ENCODE data around the gene LRRC8B. TPM values are rescaled to one million over a fixed set of nuclear protein-coding genes. Genes with fewer than 3 reads are reported as not detected.
"Not testable (repeated sequence)": the region's sequence is repeated elsewhere in the genome, so short reads cannot be mapped to it uniquely, and the experiment has no call there.

The LRRC8B gene
- total RNA-seq, 5 donors from 2014 or later (not counting 1 experiment from before 2014, with no cell fraction given): 13.3 to 17.6 (median 14.9) TPM

GRCh38 chr1:89502895-89503294 lies 21.7 kb upstream of the LRRC8B start:
- H3K9me3 Mint-ChIP-seq: no peaks in the 10 kb centered on the region
- no CpG with 5 or more reads among the region's 1 CpG for WGBS (ENCODE audit: insufficient coverage)
- CTCF ChIA-PET: interaction anchor here in 1 of 2 donors (1.0 kb wide), 1 partner anchor 68 kb away, joined by 3 read pairs; no protein-coding TSS in a partner anchor

DNA sequence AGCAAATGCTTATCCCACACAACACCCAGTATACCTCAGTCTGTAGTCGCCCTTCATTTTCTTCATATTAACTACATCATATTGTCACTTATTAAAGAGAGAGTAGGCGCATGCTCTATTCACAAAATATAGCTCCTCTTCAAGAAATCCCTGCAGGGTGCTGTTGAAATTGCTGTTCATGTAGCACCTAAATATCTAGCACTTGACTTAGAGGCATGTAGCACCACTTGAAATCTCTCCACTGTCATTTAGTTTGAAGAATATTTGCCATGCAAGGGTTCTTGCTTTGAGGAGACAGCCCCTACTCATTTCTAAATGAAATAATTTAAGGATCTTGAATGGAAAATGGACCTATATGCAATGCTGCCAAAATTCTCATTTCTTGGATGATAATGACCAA lies 20.9 kb upstream of the LRRC8B start:
- ATAC-seq (replicated peaks in 1 of 4) (no peak), DNase-seq (no peak)
- Histone ChIP-seq H3K27ac (ENCODE audit: low read length) (no peak overlapping the region), H3K4me3 (ENCODE audit: control insufficient read depth in 1 of 2, extremely low read depth in 1 of 2, low read length in 1 of 2) (no peak overlapping the region), H3K4me1 (ENCODE audit: control insufficient read depth in 1 of 2, extremely low read depth in 1 of 2, insufficient read depth in 2 of 2, low read length in 2 of 2) (no peaks in the 10 kb centered on the region), H3K9me3 (no peaks in the 10 kb centered on the region), H3K36me3 (ENCODE audit: control insufficient read depth in 2 of 2, extremely low read depth in 1 of 2, insufficient read depth in 1 of 2, low read length in 1 of 2) (no peaks in the 10 kb centered on the region), H3K27me3 (replicated peaks in 1 of 2; ENCODE audit: control insufficient read depth in 2 of 2, extremely low read depth in 1 of 2, insufficient read depth in 2 of 2, low read length in 1 of 2) (no peaks in the 10 kb centered on the region)
- Mint-ChIP-seq H3K4me3 (no peak overlapping the region), H3K4me1 (no peaks in the 10 kb centered on the region), H3K27ac (no peak overlapping the region), H3K27me3 (peaks cover 0 to 7% of the 10 kb centered on the region in 2 donors), H3K36me3 (peaks cover 5% of the 10 kb centered on the region), H3K9me3 (peaks cover 0 to 6% (median 4%) of the 10 kb centered on the region in 3 donors)
- ChIA-PET POLR2A (no interaction called here), CTCF (interaction anchor here (1.0 to 1.2 kb wide), 2 partner anchors 20 to 68 kb away, joined by 3 to 5 read pairs; no protein-coding TSS in a partner anchor)
- no CpG with 5 or more reads among the region's 2 CpGs for WGBS (ENCODE audit: insufficient coverage)

More at GRCh38 chr1:89502895-89503294, 21.7 kb upstream of the LRRC8B start:
- ATAC-seq (replicated peaks in 1 of 4) (no peak), DNase-seq (no peak)
- Histone ChIP-seq H3K4me3 (ENCODE audit: control insufficient read depth in 1 of 2, extremely low read depth in 1 of 2, low read length in 1 of 2) (no peak overlapping the region), H3K9me3 (no peaks in the 10 kb centered on the region), H3K27me3 (replicated peaks in 1 of 2; ENCODE audit: control insufficient read depth in 2 of 2, extremely low read depth in 1 of 2, insufficient read depth in 2 of 2, low read length in 1 of 2) (no peaks in the 10 kb centered on the region), H3K27ac (ENCODE audit: low read length) (no peak overlapping the region), H3K4me1 (ENCODE audit: control insufficient read depth in 1 of 2, extremely low read depth in 1 of 2, insufficient read depth in 2 of 2, low read length in 2 of 2) (no peaks in the 10 kb centered on the region), H3K36me3 (ENCODE audit: control insufficient read depth in 2 of 2, extremely low read depth in 1 of 2, insufficient read depth in 1 of 2, low read length in 1 of 2) (no peaks in the 10 kb centered on the region)
- no peaks in the 10 kb centered on the region for H3K36me3 Mint-ChIP-seq
- no peak overlapping the region for H3K4me3 Mint-ChIP-seq
- POLR2A ChIA-PET: no interaction called here
- no peak overlapping the region for H3K27ac Mint-ChIP-seq
- H3K4me1 Mint-ChIP-seq: no peaks in the 10 kb centered on the region
- peaks cover 0 to 7% of the 10 kb centered on the region in 2 donors for H3K27me3 Mint-ChIP-seq

DNA sequence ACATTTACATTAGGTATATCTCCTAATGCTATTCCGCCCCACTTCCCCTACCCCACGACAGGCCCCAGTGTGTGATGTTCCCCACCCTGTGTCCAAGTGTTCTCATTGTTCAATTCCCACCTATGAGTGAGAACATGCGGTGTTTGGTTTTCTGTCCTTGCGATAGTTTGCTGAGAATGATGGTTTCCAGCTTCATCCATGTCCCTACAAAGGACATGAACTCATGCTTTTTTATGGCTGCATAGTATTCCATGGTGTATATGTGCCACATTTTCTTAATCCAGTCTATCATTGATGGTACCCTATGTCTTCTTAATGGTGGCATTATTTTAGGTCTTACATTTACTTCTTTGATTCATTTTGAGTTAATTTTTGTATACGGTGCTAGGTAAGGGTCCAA lies 14.6 kb upstream of the LRRC8B start:
- H3K9me3 ChIP-seq; H3K4me3 ChIP-seq (ENCODE audit: control insufficient read depth in 1 of 2, extremely low read depth in 1 of 2, low read length in 1 of 2); CTCF ChIA-PET; H3K4me1 ChIP-seq (ENCODE audit: control insufficient read depth in 1 of 2, extremely low read depth in 1 of 2, insufficient read depth in 2 of 2, low read length in 2 of 2); H3K27ac ChIP-seq (ENCODE audit: low read length); H3K27ac Mint-ChIP-seq; ATAC-seq (replicated peaks in 1 of 4); H3K36me3 ChIP-seq (ENCODE audit: control insufficient read depth in 2 of 2, extremely low read depth in 1 of 2, insufficient read depth in 1 of 2, low read length in 1 of 2); POLR2A ChIA-PET; H3K4me1 Mint-ChIP-seq; DNase-seq; H3K27me3 Mint-ChIP-seq; H3K4me3 Mint-ChIP-seq; H3K36me3 Mint-ChIP-seq; H3K27me3 ChIP-seq (replicated peaks in 1 of 2; ENCODE audit: control insufficient read depth in 2 of 2, extremely low read depth in 1 of 2, insufficient read depth in 2 of 2, low read length in 1 of 2): not testable (repeated sequence)
- peaks cover 0 to 12% (median 4%) of the 10 kb centered on the region in 3 donors for H3K9me3 Mint-ChIP-seq
- WGBS (ENCODE audit: insufficient coverage): no CpG with 5 or more reads among the region's 5 CpGs

- no peak overlapping the region for H3K4me3 Mint-ChIP-seq
Measured at GRCh38 chr1:89512996-89513720, 11.5 kb upstream of the LRRC8B start.

GRCh38 chr1:89516055-89516454 lies 8.6 kb upstream of the LRRC8B start:
- whole genome bisulfite sequencing (ENCODE audit: insufficient coverage): 40% methylated on average over 1 of the region's 4 CpGs
- no peak for ATAC-seq (replicated peaks in 1 of 4)
- ChIA-PET POLR2A (no interaction called here), CTCF (interaction anchor here (0.9 to 1.1 kb wide), 2 partner anchors 48 to 107 kb away, joined by 3 read pairs; no protein-coding TSS in a partner anchor)
- Mint-ChIP-seq H3K9me3 (peaks cover 0 to 3% (median 0%) of the 10 kb centered on the region in 3 donors), H3K27ac (no peak overlapping the region), H3K27me3 (peaks cover 0 to 5% of the 10 kb centered on the region in 2 donors), H3K36me3 (no peaks in the 10 kb centered on the region), H3K4me1 (peaks cover 0 to 2% (median 0%) of the 10 kb centered on the region in 3 donors), H3K4me3 (no peak overlapping the region)
- H3K27me3 ChIP-seq (replicated peaks in 1 of 2; ENCODE audit: control insufficient read depth in 2 of 2, extremely low read depth in 1 of 2, insufficient read depth in 2 of 2, low read length in 1 of 2): no peaks in the 10 kb centered on the region
- DNase-seq: no peak
- H3K4me3 ChIP-seq (ENCODE audit: control insufficient read depth in 1 of 2, extremely low read depth in 1 of 2, low read length in 1 of 2): no peak overlapping the region
- H3K36me3 ChIP-seq (ENCODE audit: control insufficient read depth in 2 of 2, extremely low read depth in 1 of 2, insufficient read depth in 1 of 2, low read length in 1 of 2): no peaks in the 10 kb centered on the region
- H3K4me1 ChIP-seq (ENCODE audit: control insufficient read depth in 1 of 2, extremely low read depth in 1 of 2, insufficient read depth in 2 of 2, low read length in 2 of 2): no peaks in the 10 kb centered on the region
- no peak overlapping the region for H3K27ac ChIP-seq (ENCODE audit: low read length)
- no peaks in the 10 kb centered on the region for H3K9me3 ChIP-seq

More at GRCh38 chr1:89512996-89513720, 11.5 kb upstream of the LRRC8B start:
- Histone ChIP-seq H3K27ac (ENCODE audit: low read length) (no peak overlapping the region), H3K4me1 (ENCODE audit: control insufficient read depth in 1 of 2, extremely low read depth in 1 of 2, insufficient read depth in 2 of 2, low read length in 2 of 2) (no peaks in the 10 kb centered on the region), H3K36me3 (ENCODE audit: control insufficient read depth in 2 of 2, extremely low read depth in 1 of 2, insufficient read depth in 1 of 2, low read length in 1 of 2) (no peaks in the 10 kb centered on the region), H3K4me3 (ENCODE audit: control insufficient read depth in 1 of 2, extremely low read depth in 1 of 2, low read length in 1 of 2) (no peak overlapping the region), H3K27me3 (replicated peaks in 1 of 2; ENCODE audit: control insufficient read depth in 2 of 2, extremely low read depth in 1 of 2, insufficient read depth in 2 of 2, low read length in 1 of 2) (no peaks in the 10 kb centered on the region), H3K9me3 (no peaks in the 10 kb centered on the region)
- H3K4me1 Mint-ChIP-seq: no peaks in the 10 kb centered on the region
- H3K36me3 Mint-ChIP-seq: peaks cover 3% of the 10 kb centered on the region
- no CpG with 5 or more reads among the region's 1 CpG for WGBS (ENCODE audit: insufficient coverage)
- DNase-seq (no peak), ATAC-seq (replicated peaks in 1 of 4) (no peak)
- ChIA-PET POLR2A (no interaction called here), CTCF (interaction anchor here in 1 of 2 donors (1.3 kb wide), 1 partner anchor 22 kb away, joined by 3 read pairs; no protein-coding TSS in a partner anchor)
- H3K9me3 Mint-ChIP-seq: peaks cover 0 to 9% (median 3%) of the 10 kb centered on the region in 3 donors
- peaks cover 0 to 5% of the 10 kb centered on the region in 2 donors for H3K27me3 Mint-ChIP-seq
- H3K27ac Mint-ChIP-seq: no peak overlapping the region

GRCh38 chr1:89518221-89518631 lies 6.4 kb upstream of the LRRC8B start:
- ATAC-seq (replicated peaks in 1 of 4) (no peak), DNase-seq (no peak)
- 100% methylated on average over 2 of the region's 3 CpGs for WGBS (ENCODE audit: insufficient coverage)
- Mint-ChIP-seq H3K36me3 (no peaks in the 10 kb centered on the region), H3K27ac (no peak overlapping the region), H3K9me3 (no peaks in the 10 kb centered on the region), H3K4me3 (no peak overlapping the region), H3K27me3 (peaks cover 0 to 5% of the 10 kb centered on the region in 2 donors), H3K4me1 (peaks cover 0 to 4% (median 2%) of the 10 kb centered on the region in 3 donors)
- Histone ChIP-seq H3K9me3 (no peaks in the 10 kb centered on the region), H3K27ac (ENCODE audit: low read length) (no peak overlapping the region), H3K4me1 (ENCODE audit: control insufficient read depth in 1 of 2, extremely low read depth in 1 of 2, insufficient read depth in 2 of 2, low read length in 2 of 2) (no peaks in the 10 kb centered on the region), H3K4me3 (ENCODE audit: control insufficient read depth in 1 of 2, extremely low read depth in 1 of 2, low read length in 1 of 2) (no peak overlapping the region), H3K27me3 (replicated peaks in 1 of 2; ENCODE audit: control insufficient read depth in 2 of 2, extremely low read depth in 1 of 2, insufficient read depth in 2 of 2, low read length in 1 of 2) (no peaks in the 10 kb centered on the region), H3K36me3 (ENCODE audit: control insufficient read depth in 2 of 2, extremely low read depth in 1 of 2, insufficient read depth in 1 of 2, low read length in 1 of 2) (no peaks in the 10 kb centered on the region)
- CTCF ChIA-PET: interaction anchor here (0.7 to 1.9 kb wide), 9 partner anchors 19 to 503 kb away, joined by 3 to 4 read pairs (median 3); no protein-coding TSS in a partner anchor
- POLR2A ChIA-PET: interaction anchor here in 1 of 2 donors (0.7 kb wide), 1 partner anchor 32 kb away, joined by 4 read pairs; no protein-coding TSS in a partner anchor

Measured in T-cell (primary cell).